Neutrophil (primary cell): Measurements from ENCODE around the gene SPATA18.

Source experiments
- H3K27ac ChIP-seq: fragments of 200-600 bp; sonication (generic); 2 replicates; pipeline ENCODE4 v1.5.1; 2016; ENCODE audit warnings: mild to moderate bottlenecking, moderate library complexity
- H3K27me3 ChIP-seq: fragments of 200-600 bp; sonication (generic); 2 replicates; pipeline ENCODE4 v1.6.0; 2016; ENCODE audit warnings: mild to moderate bottlenecking
- H3K36me3 ChIP-seq: fragments of 200-600 bp; sonication (generic); 2 replicates; pipeline ENCODE4 v1.5.1; 2017
- H3K4me1 ChIP-seq, 2 experiments: fragments of 200-600 bp in 1 of 2; sonication (generic) in 1 of 2; 1 replicate in 1 of 2; 2 replicates in 1 of 2; pipeline versions ENCODE4 v1.5.1 to v1.6.1; 2013 to 2016; ENCODE audit warnings: low read depth in 1 of 2, low read length in 1 of 2, mild to moderate bottlenecking in 1 of 2, moderate library complexity in 1 of 2; ENCODE audit not compliant: control insufficient read depth in 1 of 2, insufficient read depth in 1 of 2
- H3K4me3 ChIP-seq, 2 experiments: fragments of 200-600 bp in 1 of 2; sonication (generic) in 1 of 2; 1 replicate in 1 of 2; 2 replicates in 1 of 2; pipeline ENCODE4 v1.5.1; 2013 to 2016; ENCODE audit warnings: low read depth in 1 of 2, low read length in 1 of 2, mild to moderate bottlenecking in 1 of 2, moderate library complexity in 1 of 2
- H3K9me3 ChIP-seq: fragments of 200-600 bp; sonication (generic); 2 replicates; pipeline ENCODE4 v1.5.1; 2016
- CTCF ChIP-seq: fragments of 200-600 bp; sonication (generic); IDR thresholded peaks from 2 replicates; pipeline ENCODE4 v1.5.1; 2016; ENCODE audit warnings: antibody characterized with exemption

Gene SPATA18

GRCh38 chr4:52099860-52100461, 48.9 kb downstream of the SPATA18 start:
- Histone ChIP-seq H3K27ac (no peak overlapping the region), H3K27me3 (no peaks in the 10 kb centered on the region), H3K9me3 (no peaks in the 10 kb centered on the region), H3K4me1 (no peaks in the 10 kb centered on the region), H3K36me3 (no peaks in the 10 kb centered on the region), H3K4me3 (no peak overlapping the region)
- no peak for TF ChIP-seq CTCF

GRCh38 chr4:52102587-52102986, 51.5 kb downstream of the SPATA18 start:
- Histone ChIP-seq H3K4me3 (no peak overlapping the region), H3K27me3 (no peaks in the 10 kb centered on the region), H3K36me3 (no peaks in the 10 kb centered on the region), H3K9me3 (no peaks in the 10 kb centered on the region), H3K4me1 (no peaks in the 10 kb centered on the region), H3K27ac (no peak overlapping the region)
- TF ChIP-seq CTCF: no peak

GRCh38 chr4:52103319-52103718, 52.2 kb downstream of the SPATA18 start:
- Histone ChIP-seq H3K36me3 (no peaks in the 10 kb centered on the region), H3K27me3 (no peaks in the 10 kb centered on the region), H3K27ac (no peak overlapping the region), H3K4me1 (no peaks in the 10 kb centered on the region), H3K4me3 (no peak overlapping the region), H3K9me3 (no peaks in the 10 kb centered on the region)
- no peak for TF ChIP-seq CTCF

GRCh38 chr4:52105276-52105675, 54.2 kb downstream of the SPATA18 start:
- Histone ChIP-seq H3K36me3 (no peaks in the 10 kb centered on the region), H3K4me1 (no peaks in the 10 kb centered on the region), H3K27me3 (no peaks in the 10 kb centered on the region), H3K4me3 (no peak overlapping the region), H3K27ac (no peak overlapping the region), H3K9me3 (no peaks in the 10 kb centered on the region)
- TF ChIP-seq CTCF: no peak

GRCh38 chr4:52106191-52106590, 55.1 kb downstream of the SPATA18 start:
- H3K9me3 ChIP-seq: no peaks in the 10 kb centered on the region
- no peaks in the 10 kb centered on the region for H3K36me3 ChIP-seq
- no peak overlapping the region for H3K27ac ChIP-seq
- no peak for TF ChIP-seq CTCF
- no peak overlapping the region for H3K4me3 ChIP-seq
- H3K27me3 ChIP-seq: no peaks in the 10 kb centered on the region
- no peaks in the 10 kb centered on the region for H3K4me1 ChIP-seq

- no peak overlapping the region for H3K27ac ChIP-seq
- no peaks in the 10 kb centered on the region for H3K9me3 ChIP-seq
- no peaks in the 10 kb centered on the region for H3K27me3 ChIP-seq
- no peaks in the 10 kb centered on the region for H3K36me3 ChIP-seq
- no peak overlapping the region for H3K4me3 ChIP-seq
- TF ChIP-seq CTCF: no peak
- no peaks in the 10 kb centered on the region for H3K4me1 ChIP-seq
Observed at GRCh38 chr4:52106660-52107059, 55.6 kb downstream of the SPATA18 start.
